Measurements from ENCODE around the gene NTRK3. TPM values are rescaled to one million over a fixed set of nuclear protein-coding genes. Genes with fewer than 3 reads are reported as not detected.

NTRK3 gene
- total and polyA plus RNA-seq, 2 donors (not counting 3 experiments of a cell fraction or from before 2014, with no cell fraction given), result not detected

GRCh38 chr15:88225461-88225860 lies 31.1 kb downstream of the NTRK3 start:
- Histone ChIP-seq H3K36me3 (ENCODE audit: control insufficient read depth in 2 of 2, extremely low read depth in 1 of 2, insufficient read depth in 2 of 2, low read length in 2 of 2) (no peaks in the 10 kb centered on the region), H3K79me2 (ENCODE audit: control insufficient read depth, insufficient read depth, low read length) (no peaks in the 10 kb centered on the region), H3K4me3 (replicated peaks in 1 of 3; ENCODE audit: insufficient read depth in 1 of 3, low read depth in 1 of 3, low read length in 3 of 3) (no peak overlapping the region), H3K27me3 (ENCODE audit: control insufficient read depth in 2 of 2, insufficient read depth in 2 of 2, low read length in 2 of 2) (no peaks in the 10 kb centered on the region), H3K9me3 (replicated peaks; ENCODE audit: control insufficient read depth, insufficient read depth, low read length) (peaks cover 1% of the 10 kb centered on the region), H3K4me2 (ENCODE audit: insufficient read depth, low read length) (no peak overlapping the region), H3K4me1 (ENCODE audit: control insufficient read depth, extremely low read depth, insufficient read depth, low read length) (no peaks in the 10 kb centered on the region), H3K9me1 (replicated peaks; ENCODE audit: control insufficient read depth, extremely low read depth, insufficient read depth, low read length) (no peaks in the 10 kb centered on the region), H4K20me1 (replicated peaks; ENCODE audit: control insufficient read depth, extremely low read depth, insufficient read depth, low read length) (no peaks in the 10 kb centered on the region), H3K9ac (replicated peaks; ENCODE audit: extremely low read depth, insufficient read depth, low read length) (no peak overlapping the region), H3K27ac (ENCODE audit: insufficient read depth, low read depth, low read length) (no peak overlapping the region), H2AFZ (ENCODE audit: low read depth, low read length) (no peak overlapping the region)
- no TSS peak for BruUV-seq (replicated peaks)
- TF ChIP-seq GATA2 (IDR thresholded peaks at IDR 0.05; ENCODE audit: insufficient read depth, insufficient read length, low read depth, low read length) (no peak), POLR2A (IDR thresholded peaks at IDR 0.05; ENCODE audit: low read depth, low read length) (no peak), EZH2 (IDR thresholded peaks at IDR 0.05; ENCODE audit: borderline replicate concordance, low read depth, low read length, severe bottlenecking) (no peak), FOS (IDR thresholded peaks at IDR 0.05; ENCODE audit: borderline replicate concordance, insufficient read depth, low read length) (no peak), POLR2AphosphoS5 (IDR thresholded peaks at IDR 0.05; ENCODE audit: insufficient read depth, low read depth, low read length) (no peak), MYC (IDR thresholded peaks at IDR 0.05; ENCODE audit: low read depth, low read length) (no peak), JUN (IDR thresholded peaks at IDR 0.05; ENCODE audit: borderline replicate concordance, insufficient read depth, insufficient read length, low read depth) (no peak), MAX (IDR thresholded peaks at IDR 0.05; ENCODE audit: insufficient read depth, insufficient read length) (no peak)
- TF ChIP-seq, protein P1, sequence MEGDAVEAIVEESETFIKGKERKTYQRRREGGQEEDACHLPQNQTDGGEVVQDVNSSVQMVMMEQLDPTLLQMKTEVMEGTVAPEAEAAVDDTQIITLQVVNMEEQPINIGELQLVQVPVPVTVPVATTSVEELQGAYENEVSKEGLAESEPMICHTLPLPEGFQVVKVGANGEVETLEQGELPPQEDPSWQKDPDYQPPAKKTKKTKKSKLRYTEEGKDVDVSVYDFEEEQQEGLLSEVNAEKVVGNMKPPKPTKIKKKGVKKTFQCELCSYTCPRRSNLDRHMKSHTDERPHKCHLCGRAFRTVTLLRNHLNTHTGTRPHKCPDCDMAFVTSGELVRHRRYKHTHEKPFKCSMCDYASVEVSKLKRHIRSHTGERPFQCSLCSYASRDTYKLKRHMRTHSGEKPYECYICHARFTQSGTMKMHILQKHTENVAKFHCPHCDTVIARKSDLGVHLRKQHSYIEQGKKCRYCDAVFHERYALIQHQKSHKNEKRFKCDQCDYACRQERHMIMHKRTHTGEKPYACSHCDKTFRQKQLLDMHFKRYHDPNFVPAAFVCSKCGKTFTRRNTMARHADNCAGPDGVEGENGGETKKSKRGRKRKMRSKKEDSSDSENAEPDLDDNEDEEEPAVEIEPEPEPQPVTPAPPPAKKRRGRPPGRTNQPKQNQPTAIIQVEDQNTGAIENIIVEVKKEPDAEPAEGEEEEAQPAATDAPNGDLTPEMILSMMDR (IDR thresholded peaks at IDR 0.05; ENCODE audit: extremely low read depth in 1 of 2, insufficient read depth in 1 of 2, low read depth in 1 of 2, low read length in 2 of 2), result no peak
- CTCF ChIA-PET, result no interaction called here
- FAIRE-seq (no peak), DNase-seq (ENCODE audit: low read depth, low spot score) (no peak)
- intact Hi-C loops (cut with micrococcal nuclease), result no loop called here
- POLR2A ChIA-PET, result no interaction called here
- dilution Hi-C loops (cut with MboI; ENCODE audit: extremely low pct_ligation_motif_present, low sequenced_read_pairs), result no loop called here

Measured in endothelial cell of umbilical vein (primary cell).